K562 (cell line): Measurements from ENCODE around the gene SH3PXD2B. TPM values are rescaled to one million over a fixed set of nuclear protein-coding genes. Genes with fewer than 3 reads are reported as not detected.

Experiments
- ATAC-seq: fragments of 200-7000 bp; cut with Tn5 transposase; 3 replicates; pipeline ENCODE4 v1.9.1; 2020; ENCODE audit warnings: moderate library complexity
- BruUV-seq: library from RNA; stranded (reverse); fragments of 400-500 nt; replicated peaks from 2 replicates; lab custom pipeline; 2021; lab: Mats Ljungman, UMichigan
- CTCF ChIA-PET: fragments of 300-600 bp; formaldehyde crosslinking; extraction: SDS; loops from one replicate; lab custom pipeline; 2021; ENCODE audit warnings: low intra/inter-chr PET ratio; lab: Yijun Ruan, JAX
- POLR2A ChIA-PET: fragments of 300-600, 350-650 bp; sonication (Branson Sonifier 250); formaldehyde crosslinking; extraction: SDS; loops from one replicate; lab custom pipeline; 2021; ENCODE audit warnings: antibody characterized with exemption, inconsistent platforms; lab: Yijun Ruan, JAX
- DNase-seq, 4 experiments: peaks; one replicate each; pipeline versions ENCODE4 v3.0.0 to v3.0.0-alpha.2; 2011 to 2018; ENCODE audit warnings: low spot score in 3 of 4, mixed read lengths in 3 of 4; ENCODE audit errors: extremely low read depth in 1 of 4
- FAIRE-seq: peaks from 2 replicates; lab custom pipeline; 2011; peaks lifted over from hg19 to GRCh38; lab: Jason Lieb, UNC
- H2AFZ ChIP-seq: 2 replicates; pipeline ENCODE4 v1.6.0; 2011; ENCODE audit warnings: low read depth, low read length, control low read depth, inconsistent platforms
- H3K27ac ChIP-seq: fragments of 200-600 bp; 3 replicates; pipeline ENCODE4 v1.8.0; 2011; ENCODE audit warnings: low read depth, mild to moderate bottlenecking, control low read depth, inconsistent platforms, low read length, moderate library complexity, mixed read lengths; ENCODE audit errors: extremely low read depth
- H3K27me3 ChIP-seq, 2 experiments: fragments of 300-600 bp in 1 of 2; 2 replicates in 1 of 2; 3 replicates in 1 of 2; pipeline versions ENCODE4 v1.6.0 to v1.8.0; 2011; ENCODE audit warnings: inconsistent platforms in 2 of 2, low read length in 2 of 2, mild to moderate bottlenecking in 1 of 2, mixed read lengths in 1 of 2, moderate library complexity in 1 of 2; ENCODE audit not compliant: control insufficient read depth in 2 of 2, insufficient read depth in 2 of 2
- H3K36me3 ChIP-seq: fragments of 300-600 bp; 3 replicates; pipeline ENCODE4 v1.8.0; 2011; ENCODE audit warnings: mild to moderate bottlenecking, low read length, inconsistent platforms; ENCODE audit not compliant: control insufficient read depth, insufficient read depth
- H3K4me1 ChIP-seq, 2 experiments: fragments of 200-600 bp in 1 of 2; replicated peaks in 1 of 2; 2 replicates in 1 of 2; 3 replicates in 1 of 2; pipeline versions ENCODE4 v1.5.1 to v1.8.0; 2011; ENCODE audit warnings: inconsistent platforms in 2 of 2, low read length in 2 of 2, mild to moderate bottlenecking in 1 of 2, mixed read lengths in 1 of 2, moderate library complexity in 1 of 2; ENCODE audit not compliant: control insufficient read depth in 2 of 2, insufficient read depth in 2 of 2
- H3K4me2 ChIP-seq: 2 replicates; pipeline ENCODE4 v1.6.1; 2011; ENCODE audit warnings: low read length, control low read depth, inconsistent platforms, mixed read lengths; ENCODE audit not compliant: insufficient read depth
- H3K4me3 ChIP-seq: fragments of 200-600 bp; sonication (generic), shearing (Covaris generic); 2 replicates; pipeline ENCODE4 v1.5.1; 2016; ENCODE audit warnings: control low read depth, inconsistent platforms
- H3K79me2 ChIP-seq: fragments of 200-600 bp; 3 replicates; pipeline ENCODE4 v1.8.0; 2011; ENCODE audit warnings: low read length, inconsistent platforms; ENCODE audit not compliant: control insufficient read depth, insufficient read depth
- H3K9ac ChIP-seq, 2 experiments: 2 replicates each; pipeline versions ENCODE4 v1.6.0 to v1.6.1; 2011; ENCODE audit warnings: low read depth in 2 of 2, low read length in 2 of 2, control low read depth in 1 of 2, inconsistent platforms in 1 of 2, mild to moderate bottlenecking in 1 of 2, mixed read lengths in 1 of 2; ENCODE audit not compliant: insufficient read depth in 1 of 2
- H3K9me1 ChIP-seq: one replicate; pipeline ENCODE4 v1.6.0; 2011; ENCODE audit warnings: inconsistent platforms, mild to moderate bottlenecking, low read length, moderate library complexity; ENCODE audit not compliant: control insufficient read depth, insufficient read depth
- H3K9me3 ChIP-seq: replicated peaks from 2 replicates; pipeline ENCODE4 v1.5.1; 2011; ENCODE audit warnings: low read depth, low read length, inconsistent platforms; ENCODE audit not compliant: control insufficient read depth, insufficient read depth
- H4K20me1 ChIP-seq: replicated peaks from 2 replicates; pipeline ENCODE4 v1.6.1; 2011; ENCODE audit warnings: low read length, inconsistent platforms, mixed read lengths; ENCODE audit not compliant: control insufficient read depth, insufficient read depth
- HBP1 ChIP-seq: fragments of 450-650 bp; formaldehyde crosslinking; IDR thresholded peaks from 2 replicates; pipeline ENCODE4 v1.4.0; 2022; ENCODE audit warnings: missing genetic modification characterization
- RAD51 ChIP-seq: fragments of 450-650 bp; IDR thresholded peaks from 2 replicates; pipeline ENCODE4 v1.7.1; 2016; ENCODE audit warnings: low read depth, mild to moderate bottlenecking, borderline replicate concordance
- USF2 ChIP-seq: sonication (generic); formaldehyde crosslinking; IDR thresholded peaks from 2 replicates; pipeline ENCODE4 v1.5.0; 2020; ENCODE audit warnings: missing genetic modification reagents
- ZNF274 ChIP-seq: IDR thresholded peaks from 2 replicates; pipeline ENCODE4 v1.6.1; 2011; ENCODE audit warnings: low read depth, mild to moderate bottlenecking, low read length, moderate library complexity, borderline replicate concordance
- WGBS: fragments of 100-300 bp; shearing (Covaris generic); methylation state at CpG from one replicate; pipeline ENCODE4 v1.1.6; 2016; ENCODE audit warnings: low coverage, mixed read lengths; ENCODE audit not compliant: insufficient coverage; ENCODE audit errors: missing lambda C conversion rate; 5-methylcytosine and 5-hydroxymethylcytosine counted together
- in situ Hi-C: fragments of 300-500 bp; cut with MboI; formaldehyde crosslinking; loops from 4 replicates; pipeline ENCODE4 v1.15.0; 2018; ENCODE audit warnings: inconsistent platforms, mixed read lengths
- intact Hi-C: fragments of 100-400 bp; cut with micrococcal nuclease; formaldehyde crosslinking; loops from 2 replicates; pipeline ENCODE4 v1.14.2; 2022
- polyA plus RNA-seq, 8 experiments: library from polyadenylated mRNA; depleted of rRNA in 4 of 8; stranded (reverse) in 5 of 8; unstranded in 3 of 8; fragments of >200 nt; fragmentation: Nextera tagmentation in 2 of 8; fragmentation: Illumina TruSeq in 1 of 8; extraction: Ambion mirVana in 2 of 8; extraction: Trizol in 1 of 8; gene quantifications; 2 replicates each; pipeline versions ENCODE4 v1.2.1 to v1.2.3, GENCODE V29; 2011 to 2014; ENCODE audit warnings: inconsistent platforms in 1 of 8, missing spikeins in 1 of 8
- total RNA-seq, 7 experiments: library from RNA; depleted of rRNA in 6 of 7; stranded (reverse); fragments of >200 nt in 6 of 7; fragmentation: Illumina TruSeq in 2 of 7; extraction: Trizol in 2 of 7; gene quantifications; 2 replicates each; pipeline versions ENCODE4 v1.2.1 to v1.2.3, GENCODE V29; 2011 to 2021; ENCODE audit warnings: low replicate concordance in 1 of 7

The SH3PXD2B gene
- total and polyA plus RNA-seq, 9 of the 15 experiments (the other 6 are each of a cell fraction or from before 2014, with no cell fraction given): 0.04 to 0.66 (median 0.19) TPM

- Histone ChIP-seq H3K9me1 (no peaks in the 10 kb centered on the region), H4K20me1 (no peaks in the 10 kb centered on the region), H2AFZ (no peak overlapping the region), H3K4me3 (no peak overlapping the region), H3K79me2 (no peaks in the 10 kb centered on the region), H3K27ac (no peak overlapping the region), H3K27me3 (peaks cover 12 to 58% of the 10 kb centered on the region in 2 experiments; a peak in 4 of 5 replicates), H3K9ac (no peak overlapping the region), H3K9me3 (no peaks in the 10 kb centered on the region), H3K4me1 (no peaks in the 10 kb centered on the region; a peak in 1 of 5 replicates), H3K4me2 (no peak overlapping the region), H3K36me3 (no peaks in the 10 kb centered on the region)
- ChIA-PET CTCF (interaction anchor here (1.2 kb wide), 1 partner anchor 9 kb away, joined by 3 read pairs; no protein-coding TSS in a partner anchor), POLR2A (interaction anchor here (1.5 kb wide), 1 partner anchor 19 kb away, joined by 4 read pairs; no protein-coding TSS in a partner anchor)
- no TSS peak for BruUV-seq
- intact Hi-C loops: no loop called here
- DNase-seq (no peak), ATAC-seq (no peak), FAIRE-seq (no peak)
- 0 out of 2 replicates have a peak, but pooled peaks have one; percentile 6 for TF ChIP-seq USF2 (CRISPR knock-in tag)
- TF ChIP-seq ZNF274: no peak
- no peak for TF ChIP-seq HBP1 (CRISPR knock-in tag)
- TF ChIP-seq RAD51: peak; percentile 56; the same call in 1 of the 2 replicates
- in situ Hi-C loops: no loop called here
- 7% methylated on average over 9 of the region's 10 CpGs for WGBS
These were observed 32.1 kb downstream of the SH3PXD2B start for GRCh38 chr5:172422255-172422654.
